Lung (tissue), 12 donors: Measurements from ENCODE around the gene DDX3X. TPM values are rescaled to one million over a fixed set of nuclear protein-coding genes. Genes with fewer than 3 reads are reported as not detected.

Experiments used
- ATAC-seq: fragments of 200-7000 bp; cut with Tn5 transposase; one replicate; pipeline ENCODE4 v1.9.1; 2020; ENCODE audit warnings: moderate number of reproducible peaks; ENCODE audit not compliant: insufficient read depth, low FRiP score
- DNase-seq, 3 donors: peaks; one replicate each; pipeline ENCODE4 v3.0.0-alpha.2; 2013 to 2017
- H3K27ac ChIP-seq, 2 donors: one replicate each; pipeline ENCODE4 v1.5.1; 2013; ENCODE audit warnings: mild to moderate bottlenecking in 2 of 2, moderate library complexity in 2 of 2, control low read depth in 1 of 2, inconsistent platforms in 1 of 2, low read depth in 1 of 2, low read length in 1 of 2
- H3K27me3 ChIP-seq, 3 donors: one replicate each; pipeline ENCODE4 v1.5.1; 2013; ENCODE audit warnings: low read length in 2 of 3; ENCODE audit not compliant: control insufficient read depth in 3 of 3, insufficient read depth in 3 of 3
- H3K36me3 ChIP-seq, 4 donors: one replicate each; pipeline ENCODE4 v1.5.1; 2013; ENCODE audit warnings: low read length in 4 of 4, mild to moderate bottlenecking in 1 of 4, moderate library complexity in 1 of 4; ENCODE audit not compliant: control insufficient read depth in 4 of 4, insufficient read depth in 4 of 4
- H3K4me1 ChIP-seq, 5 donors: one replicate each; pipeline ENCODE4 v1.5.1; 2013; ENCODE audit warnings: low read length in 5 of 5, mild to moderate bottlenecking in 2 of 5, moderate library complexity in 1 of 5; ENCODE audit not compliant: control insufficient read depth in 5 of 5, insufficient read depth in 5 of 5
- H3K4me3 ChIP-seq: one replicate; pipeline ENCODE4 v1.5.1; 2013; ENCODE audit warnings: mild to moderate bottlenecking, control low read depth, moderate library complexity
- H3K9ac ChIP-seq, 2 donors: one replicate each; pipeline ENCODE4 v1.5.1; 2013; ENCODE audit warnings: low read length in 2 of 2, control low read depth in 1 of 2; ENCODE audit not compliant: insufficient read depth in 1 of 2
- H3K9me3 ChIP-seq, 4 donors: one replicate each; pipeline ENCODE4 v1.5.1; 2013; ENCODE audit warnings: low read length in 3 of 4, mild to moderate bottlenecking in 1 of 4, moderate library complexity in 1 of 4; ENCODE audit not compliant: control insufficient read depth in 4 of 4, insufficient read depth in 3 of 4
- WGBS, 2 donors: extraction: QIAGEN DNeasy Blood & Tissue Kit; methylation state at CpG; one replicate each; pipeline ENCODE4 v1.1.7; 2013; 5-methylcytosine and 5-hydroxymethylcytosine counted together
- polyA plus RNA-seq, 2 donors: library from polyadenylated mRNA; stranded (reverse); fragments of 200-250 nt; gene quantifications; one replicate each; pipeline ENCODE4 v1.2.1, GENCODE V29; 2013
- total RNA-seq, 2 donors: library from RNA; depleted of rRNA in 1 of 2; stranded (reverse); fragments of >200 nt in 1 of 2; gene quantifications; one replicate each; pipeline ENCODE4 v1.2.1, GENCODE V29; 2014 to 2021
- TF ChIP-seq, protein P1 (sequence below): IDR thresholded peaks from 2 replicates; pipeline ENCODE4 v1.5.1; 2012; ENCODE audit warnings: mild to moderate bottlenecking; ENCODE audit errors: control extremely low read depth, extremely low read depth
- donor health status: control.
- donor health status: control.
- donor health status: Bipolar disorder and iron deficiency.
- donor health status: healthy.
- donor health status: DM: yes; HTN: yes; CAD: no.

Gene DDX3X
- total and polyA plus RNA-seq, 4 donors: 72.2 to 385 (median 176) TPM

DNA sequence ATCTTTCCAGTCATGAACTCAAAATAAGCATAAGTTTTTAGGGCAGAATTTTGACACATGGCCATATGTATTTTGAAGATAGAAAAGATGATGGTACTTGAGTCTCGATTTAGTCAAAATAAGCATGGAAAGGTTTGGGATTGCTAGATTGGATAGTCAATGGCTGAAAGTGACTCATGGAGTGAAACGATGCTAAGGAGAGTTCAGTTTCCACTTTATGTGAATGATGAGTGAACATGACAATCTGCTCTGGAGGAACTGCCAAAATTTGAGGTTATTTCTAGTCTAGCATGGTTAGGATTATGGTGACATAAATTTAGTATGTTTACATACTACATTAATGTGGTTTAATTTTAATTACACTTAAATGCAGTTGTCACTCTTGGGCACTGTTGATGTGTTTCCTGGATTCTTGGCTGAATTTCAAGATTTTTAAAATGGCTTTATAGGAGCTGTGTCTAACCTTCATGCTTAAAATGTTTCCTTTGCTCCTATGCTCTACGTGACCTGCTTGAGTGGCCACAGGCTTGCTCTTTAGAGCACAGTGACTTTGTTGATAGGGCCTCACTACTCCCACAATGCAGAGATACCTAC lies 17.1 kb downstream of the DDX3X start:
- TF ChIP-seq, protein P1, sequence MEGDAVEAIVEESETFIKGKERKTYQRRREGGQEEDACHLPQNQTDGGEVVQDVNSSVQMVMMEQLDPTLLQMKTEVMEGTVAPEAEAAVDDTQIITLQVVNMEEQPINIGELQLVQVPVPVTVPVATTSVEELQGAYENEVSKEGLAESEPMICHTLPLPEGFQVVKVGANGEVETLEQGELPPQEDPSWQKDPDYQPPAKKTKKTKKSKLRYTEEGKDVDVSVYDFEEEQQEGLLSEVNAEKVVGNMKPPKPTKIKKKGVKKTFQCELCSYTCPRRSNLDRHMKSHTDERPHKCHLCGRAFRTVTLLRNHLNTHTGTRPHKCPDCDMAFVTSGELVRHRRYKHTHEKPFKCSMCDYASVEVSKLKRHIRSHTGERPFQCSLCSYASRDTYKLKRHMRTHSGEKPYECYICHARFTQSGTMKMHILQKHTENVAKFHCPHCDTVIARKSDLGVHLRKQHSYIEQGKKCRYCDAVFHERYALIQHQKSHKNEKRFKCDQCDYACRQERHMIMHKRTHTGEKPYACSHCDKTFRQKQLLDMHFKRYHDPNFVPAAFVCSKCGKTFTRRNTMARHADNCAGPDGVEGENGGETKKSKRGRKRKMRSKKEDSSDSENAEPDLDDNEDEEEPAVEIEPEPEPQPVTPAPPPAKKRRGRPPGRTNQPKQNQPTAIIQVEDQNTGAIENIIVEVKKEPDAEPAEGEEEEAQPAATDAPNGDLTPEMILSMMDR: no peak
- Histone ChIP-seq H3K27ac (no peak overlapping the region), H3K27me3 (peaks cover 0 to 2% (median 0%) of the 10 kb centered on the region in 3 donors), H3K4me3 (no peak overlapping the region), H3K36me3 (peaks cover 12 to 26% (median 21%) of the 10 kb centered on the region in 4 donors), H3K9me3 (no peaks in the 10 kb centered on the region), H3K4me1 (no peaks in the 10 kb centered on the region), H3K9ac (no peak overlapping the region)
- DNase-seq (peak in 1 of 3 donors; percentile 15), ATAC-seq (no peak)
- WGBS, 2 donors: 66 to 69% methylated on average over 3 of the region's 3 CpGs

DNA sequence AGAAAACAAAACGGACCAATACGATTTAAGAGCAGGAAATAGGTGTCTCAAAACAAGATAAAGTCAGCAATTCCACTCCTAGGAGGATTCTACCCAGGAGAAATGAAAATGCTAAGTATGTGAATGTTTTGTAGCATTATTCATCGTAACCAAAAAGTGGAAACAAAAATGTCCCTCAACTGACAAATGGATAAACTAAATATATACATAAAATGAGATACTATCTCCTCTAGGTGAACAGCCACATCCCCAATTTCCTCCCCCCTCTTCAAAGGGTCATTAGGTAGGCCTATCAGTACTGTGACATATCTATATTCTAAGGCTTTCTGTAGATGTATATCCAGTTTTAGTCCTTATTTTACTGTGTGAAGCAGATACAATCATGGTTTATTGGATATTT lies 18.0 kb downstream of the DDX3X start:
- ATAC-seq: no peak

DNA sequence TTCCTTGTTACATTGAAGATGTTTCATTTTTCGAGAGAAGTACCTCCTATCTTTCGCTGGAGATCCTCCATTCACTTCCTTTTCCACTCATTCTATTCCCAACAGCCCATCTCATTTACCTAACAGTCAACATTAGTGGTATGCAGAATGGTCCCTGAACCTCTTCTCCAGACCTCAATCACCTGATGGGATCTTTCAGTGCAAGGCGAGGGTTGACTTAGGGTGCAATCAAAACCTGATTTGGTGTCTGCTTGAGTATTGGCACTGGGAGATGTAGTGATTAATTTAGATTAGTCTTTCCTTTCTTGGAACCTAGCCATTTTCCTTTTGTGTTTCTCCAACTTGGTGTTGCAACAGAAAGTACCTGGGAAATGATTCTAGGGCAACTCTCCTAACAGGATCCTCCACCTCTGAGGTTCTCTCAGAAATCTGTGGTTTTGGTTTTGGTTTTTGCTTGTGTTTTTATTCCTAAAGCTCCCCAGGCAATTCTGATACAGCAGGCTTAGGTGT lies 18.4 kb downstream of the DDX3X start:
- TF ChIP-seq, protein P1: no peak
- no peak for DNase-seq
- ATAC-seq: no peak

More for the DNA sequence above, 18.0 kb downstream of the DDX3X start:
- TF ChIP-seq, protein P1: no peak
- Histone ChIP-seq H3K27me3 (peaks cover 0 to 2% (median 0%) of the 10 kb centered on the region in 3 donors), H3K9ac (no peak overlapping the region), H3K4me1 (no peaks in the 10 kb centered on the region), H3K27ac (no peak overlapping the region), H3K4me3 (no peak overlapping the region), H3K9me3 (no peaks in the 10 kb centered on the region), H3K36me3 (peaks cover 8 to 17% (median 14%) of the 10 kb centered on the region in 4 donors)
- 51 to 65% methylated on average over 3 of the region's 3 CpGs for WGBS, 2 donors
- DNase-seq: no peak

DNA sequence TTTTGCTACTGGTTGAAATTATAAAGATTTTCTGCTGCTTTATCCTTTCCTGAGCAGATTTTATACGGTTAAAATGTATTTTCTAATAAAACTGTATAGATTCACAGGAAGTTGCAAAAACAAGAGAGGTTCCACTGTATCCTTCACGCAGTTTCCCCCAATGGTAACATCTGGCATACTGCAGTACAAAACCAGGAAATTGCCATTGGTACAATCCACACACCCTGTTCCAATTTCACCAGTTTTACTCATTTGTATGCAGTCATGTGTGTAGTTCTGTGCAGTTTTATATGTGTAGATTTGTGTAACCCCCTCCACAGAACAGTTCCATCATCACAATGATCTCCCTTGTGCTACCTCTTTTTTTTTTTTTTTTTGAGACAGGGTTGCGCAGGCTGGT lies 20.0 kb downstream of the DDX3X start:
- H3K27me3 ChIP-seq: peaks cover 0 to 2% (median 0%) of the 10 kb centered on the region in 3 donors
- 20 to 73% methylated on average over 2 to 3 of the region's 3 CpGs for WGBS, 2 donors
- ATAC-seq (no peak), DNase-seq (no peak)
- no peaks in the 10 kb centered on the region for H3K9me3 ChIP-seq
- no peak overlapping the region for H3K9ac ChIP-seq
- peaks cover 0 to 5% (median 2%) of the 10 kb centered on the region in 4 donors for H3K36me3 ChIP-seq
- no peak overlapping the region for H3K27ac ChIP-seq
- no peaks in the 10 kb centered on the region for H3K4me1 ChIP-seq
- TF ChIP-seq, protein P1: no peak
- H3K4me3 ChIP-seq: no peak overlapping the region

More for the DNA sequence above, 18.4 kb downstream of the DDX3X start:
- Histone ChIP-seq H3K9me3 (no peaks in the 10 kb centered on the region), H3K36me3 (peaks cover 6 to 16% (median 10%) of the 10 kb centered on the region in 4 donors), H3K9ac (no peak overlapping the region), H3K4me1 (no peaks in the 10 kb centered on the region), H3K27ac (no peak overlapping the region), H3K27me3 (peaks cover 0 to 2% (median 0%) of the 10 kb centered on the region in 3 donors), H3K4me3 (no peak overlapping the region)
- 75 to 80% methylated on average over 3 of the region's 3 CpGs for WGBS, 2 donors
